Uterus (tissue), 4 donors: ENCODE measurements around the gene MEGF9. TPM values are rescaled to one million over a fixed set of nuclear protein-coding genes. Genes with fewer than 3 reads are reported as not detected.

Source experiments
- DNase-seq, 2 donors: peaks; one replicate each; pipeline ENCODE4 v3.0.0-alpha.2; 2019 to 2020
- H3K27ac ChIP-seq, 2 donors: fragments of 200-600 bp; sonication (generic); 1 replicate in 1 of 2; 2 replicates in 1 of 2; pipeline ENCODE4 v1.5.1; 2016 to 2018
- H3K27me3 ChIP-seq, 2 donors: fragments of 200-600 bp; sonication (generic); one replicate each; pipeline ENCODE4 v1.5.1; 2018 to 2019; ENCODE audit warnings: control low read depth in 1 of 2
- H3K36me3 ChIP-seq, 2 donors: fragments of 200-600 bp; sonication (generic); one replicate each; pipeline ENCODE4 v1.5.1; 2019; ENCODE audit warnings: control low read depth in 1 of 2
- H3K4me1 ChIP-seq, 2 donors: fragments of 200-600 bp; sonication (generic); one replicate each; pipeline ENCODE4 v1.5.1; 2018 to 2019; ENCODE audit warnings: control low read depth in 1 of 2
- H3K4me3 ChIP-seq, 2 donors: fragments of 200-600 bp; sonication (generic); 1 replicate in 1 of 2; 2 replicates in 1 of 2; pipeline ENCODE4 v1.5.1; 2018 to 2019; ENCODE audit warnings: mild to moderate bottlenecking in 1 of 2
- H3K9me3 ChIP-seq, 2 donors: fragments of 200-600 bp; sonication (generic); one replicate each; pipeline ENCODE4 v1.5.1; 2019; ENCODE audit warnings: control low read depth in 1 of 2
- CTCF ChIP-seq, 4 experiments: fragments of 200-600 bp in 2 of 4; fragments of 450-650 bp in 2 of 4; sonication (generic) in 2 of 4; IDR thresholded peaks; one replicate each; pipeline ENCODE4 v1.5.1; 2016 to 2019; ENCODE audit warnings: antibody characterized with exemption in 4 of 4, mild to moderate bottlenecking in 2 of 4, moderate library complexity in 1 of 4
- POLR2A ChIP-seq, 2 donors: fragments of 450-650 bp; IDR thresholded peaks; one replicate each; pipeline ENCODE4 v1.6.1; 2016; ENCODE audit warnings: antibody characterized with exemption in 2 of 2, mild to moderate bottlenecking in 1 of 2, moderate library complexity in 1 of 2
- intact Hi-C: fragments of 100-400 bp; cut with DNase I; formaldehyde crosslinking; loops from one replicate; pipeline ENCODE4 v1.15.1; 2023; ENCODE audit warnings: low total_unique reads
- total RNA-seq, 4 donors: library from RNA; depleted of rRNA in 3 of 4; stranded (reverse); fragments of >200 nt in 3 of 4; gene quantifications; one replicate each; pipeline versions ENCODE4 v1.1.0 to v1.2.4, GENCODE V29; 2014 to 2023
- donor health status: DM: yes; HTN: yes; CAD: no.

The MEGF9 gene
- total RNA-seq, 4 donors from 2014 or later = 6.1 to 16.2 (median 13.1) TPM

- Histone ChIP-seq H3K36me3 (no peaks in the 10 kb centered on the region), H3K27ac (no peak overlapping the region), H3K4me1 (no peaks in the 10 kb centered on the region), H3K4me3 (no peak overlapping the region), H3K27me3 (no peaks in the 10 kb centered on the region), H3K9me3 (no peaks in the 10 kb centered on the region)
- TF ChIP-seq POLR2A (IDR thresholded peaks at IDR 0.05) = no peak
- TF ChIP-seq CTCF (IDR thresholded peaks at IDR 0.05) = no peak
- intact Hi-C loops = no loop called here
- no peak for DNase-seq
These were observed 33.1 kb downstream of the MEGF9 start for GRCh38 chr9:120681121-120681520.

GRCh38 chr9:120680579-120680978 lies 33.7 kb downstream of the MEGF9 start:
- H3K27ac ChIP-seq = no peak overlapping the region
- H3K27me3 ChIP-seq = no peaks in the 10 kb centered on the region
- TF ChIP-seq POLR2A (IDR thresholded peaks at IDR 0.05) = no peak
- no peak for TF ChIP-seq CTCF (IDR thresholded peaks at IDR 0.05)
- intact Hi-C loops = no loop called here
- no peaks in the 10 kb centered on the region for H3K9me3 ChIP-seq
- no peaks in the 10 kb centered on the region for H3K36me3 ChIP-seq
- DNase-seq = no peak
- H3K4me3 ChIP-seq = no peak overlapping the region
- H3K4me1 ChIP-seq = no peaks in the 10 kb centered on the region

GRCh38 chr9:120680161-120680560 lies 34.1 kb downstream of the MEGF9 start:
- no peaks in the 10 kb centered on the region for H3K4me1 ChIP-seq
- no peaks in the 10 kb centered on the region for H3K27me3 ChIP-seq
- H3K36me3 ChIP-seq = no peaks in the 10 kb centered on the region
- no peak overlapping the region for H3K4me3 ChIP-seq
- no peak overlapping the region for H3K27ac ChIP-seq
- TF ChIP-seq POLR2A (IDR thresholded peaks at IDR 0.05) (no peak), CTCF (IDR thresholded peaks at IDR 0.05) (no peak)
- intact Hi-C loops = no loop called here
- no peak for DNase-seq
- no peaks in the 10 kb centered on the region for H3K9me3 ChIP-seq

- Histone ChIP-seq H3K9me3 (no peaks in the 10 kb centered on the region), H3K4me3 (no peak overlapping the region), H3K36me3 (no peaks in the 10 kb centered on the region), H3K27ac (no peak overlapping the region), H3K4me1 (no peaks in the 10 kb centered on the region), H3K27me3 (no peaks in the 10 kb centered on the region)
- no peak for TF ChIP-seq POLR2A (IDR thresholded peaks at IDR 0.05)
- TF ChIP-seq CTCF (IDR thresholded peaks at IDR 0.05) = no peak
- no peak for DNase-seq
- intact Hi-C loops = no loop called here
These were observed 36.3 kb downstream of the MEGF9 start for GRCh38 chr9:120677965-120678364.

- no peaks in the 10 kb centered on the region for H3K36me3 ChIP-seq
- H3K27ac ChIP-seq = no peak overlapping the region
- no peaks in the 10 kb centered on the region for H3K4me1 ChIP-seq
- H3K9me3 ChIP-seq = no peaks in the 10 kb centered on the region
- no peak for TF ChIP-seq CTCF (IDR thresholded peaks at IDR 0.05)
- DNase-seq = no peak
- intact Hi-C loops = no loop called here
- H3K4me3 ChIP-seq = no peak overlapping the region
- no peaks in the 10 kb centered on the region for H3K27me3 ChIP-seq
These were observed 37.4 kb downstream of the MEGF9 start for GRCh38 chr9:120676767-120677402.
